Left ventricle myocardium superior (tissue), 1 donor: ENCODE results near the gene HIBCH. TPM values are rescaled to one million over a fixed set of nuclear protein-coding genes. Genes with fewer than 3 reads are reported as not detected.

Experiments
- ATAC-seq: fragments of 200-7000 bp; cut with Tn5 transposase; one replicate; pipeline ENCODE4 v1.9.1; 2020; ENCODE audit warnings: mild to moderate bottlenecking, moderate library complexity
- DNase-seq: peaks from one replicate; pipeline ENCODE4 v3.0.0-alpha.2; 2020
- intact Hi-C: fragments of 100-400 bp; cut with micrococcal nuclease; formaldehyde crosslinking; loops from one replicate; pipeline ENCODE4 v1.11.0; 2022
- total RNA-seq: library from RNA; stranded (reverse); fragmentation: NEBNext Ultra II Directional; extraction: Animal tissue kit (Norgen Biotek cat#: 25700); gene quantifications from one replicate; pipeline ENCODE4 v1.2.1, GENCODE V29; 2021
- donor health status: DM: no; HTN: yes; CAD: no; lungs with severe emphysema.

Gene HIBCH
- total RNA-seq, 1 donor from 2014 or later = 24.2 TPM

- ATAC-seq = no peak
- intact Hi-C loops = no loop called here
- DNase-seq = no peak
These were observed 109.2 kb downstream of the HIBCH start for GRCh38 chr2:190210471-190210870.

DNA sequence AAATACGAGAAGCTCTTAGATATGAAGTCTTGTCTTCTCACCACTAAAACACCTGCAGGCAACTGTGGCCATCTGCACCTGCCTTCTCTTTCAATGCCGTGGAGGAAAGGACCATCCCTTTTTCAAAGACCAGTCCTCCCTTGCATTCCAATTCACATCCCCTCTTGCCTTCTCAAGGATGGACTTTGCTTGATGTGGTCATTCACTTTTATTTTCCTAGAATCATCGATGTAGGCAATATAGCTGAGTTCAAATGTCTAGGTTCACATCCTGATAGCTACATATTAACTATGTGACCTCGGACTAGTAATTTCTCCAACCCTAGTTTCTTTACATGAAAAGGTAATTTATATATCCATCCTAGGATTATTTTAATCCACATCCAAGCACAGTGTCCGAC, 110.1 kb downstream of the HIBCH start:
- ATAC-seq = no peak
- DNase-seq = no peak
- intact Hi-C loops = no loop called here

- DNase-seq = no peak
- intact Hi-C loops = no loop called here
- ATAC-seq = no peak
These were observed 111.7 kb downstream of the HIBCH start for GRCh38 chr2:190207930-190208329.

- DNase-seq = no peak
- ATAC-seq = peak; percentile 65
- intact Hi-C loops = no loop called here
These were observed 114.0 kb downstream of the HIBCH start for GRCh38 chr2:190205657-190206056.

- intact Hi-C loops = no loop called here
- no peak for ATAC-seq
- no peak for DNase-seq
These were observed 117.0 kb downstream of the HIBCH start for GRCh38 chr2:190202604-190203003.

GRCh38 chr2:190202018-190202417, 117.6 kb downstream of the HIBCH start:
- ATAC-seq (no peak), DNase-seq (no peak)
- intact Hi-C loops = no loop called here

DNA sequence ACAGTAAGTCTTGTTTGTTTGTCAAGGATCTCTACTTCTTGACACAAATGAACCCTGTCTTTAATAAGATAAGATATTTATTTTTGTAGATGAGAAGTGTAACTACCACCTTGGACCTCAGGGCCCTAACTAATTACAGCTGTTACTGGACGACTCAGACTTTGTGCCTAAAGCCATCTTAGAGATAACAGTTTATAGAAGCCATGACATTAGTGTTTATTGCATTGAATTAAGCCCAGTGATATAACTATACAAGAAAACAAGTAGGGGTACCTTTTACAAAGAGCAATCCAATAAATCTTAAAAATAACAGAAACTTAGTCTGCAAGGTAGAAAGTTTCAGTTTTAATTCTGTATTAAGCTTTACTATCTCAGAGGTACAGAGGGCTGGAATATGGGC, 119.0 kb downstream of the HIBCH start:
- no peak for DNase-seq
- intact Hi-C loops = no loop called here
- ATAC-seq = no peak

DNA sequence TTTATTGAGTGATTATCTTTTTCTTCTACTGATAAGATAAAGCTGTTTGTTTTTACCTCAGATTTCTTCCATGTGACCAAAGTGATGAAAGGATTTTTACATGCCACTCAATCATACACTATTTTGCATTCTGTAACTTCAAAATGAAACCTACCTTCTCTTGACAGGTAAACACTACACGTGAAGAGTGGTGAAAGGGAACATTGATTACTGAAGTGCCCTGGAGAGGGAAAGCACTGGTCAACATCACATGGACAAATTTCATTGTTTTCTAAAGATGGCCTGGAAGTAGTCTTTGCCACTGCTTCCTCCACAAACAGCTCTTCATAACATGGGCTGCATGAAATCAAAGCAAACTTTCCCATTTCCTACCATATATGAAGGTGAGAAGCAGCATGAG, 120.1 kb downstream of the HIBCH start:
- ATAC-seq (peak; percentile 71), DNase-seq (no peak)
- intact Hi-C loops = no loop called here

- DNase-seq = no peak
- intact Hi-C loops = no loop called here
- ATAC-seq = peak; percentile 81
These were observed 120.5 kb downstream of the HIBCH start for GRCh38 chr2:190199109-190199508.

DNA sequence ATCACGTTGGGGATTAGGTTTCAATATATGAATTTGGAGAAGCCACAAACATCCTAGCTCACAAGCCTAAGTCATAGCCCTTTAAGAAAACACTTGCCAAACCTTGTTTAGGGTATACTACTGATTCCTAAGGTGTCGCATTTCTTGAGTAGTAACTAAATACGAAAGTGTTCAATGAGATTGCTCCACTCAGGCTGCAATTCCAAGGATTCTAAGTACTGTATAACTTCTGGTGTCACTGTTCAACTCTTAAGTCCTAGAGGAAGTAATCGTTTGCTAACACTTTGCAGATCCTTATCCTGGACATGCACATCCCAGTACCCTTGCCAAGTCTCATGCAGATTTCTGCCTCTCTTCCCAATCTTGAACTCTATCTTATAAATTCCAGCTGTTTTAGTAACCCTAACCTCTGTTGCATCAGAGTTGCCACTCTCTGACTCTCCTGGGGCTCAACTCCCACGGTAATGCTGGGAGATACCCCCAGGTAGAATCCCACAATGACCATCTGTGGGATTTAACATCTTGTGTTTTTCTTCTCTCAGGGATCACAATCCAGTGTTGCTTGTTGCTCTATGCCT, 122.4 kb downstream of the HIBCH start:
- intact Hi-C loops = no loop called here
- no peak for ATAC-seq
- no peak for DNase-seq

GRCh38 chr2:190190507-190191162, 129.0 kb downstream of the HIBCH start:
- intact Hi-C loops = no loop called here
- ATAC-seq (no peak), DNase-seq (no peak)

DNA sequence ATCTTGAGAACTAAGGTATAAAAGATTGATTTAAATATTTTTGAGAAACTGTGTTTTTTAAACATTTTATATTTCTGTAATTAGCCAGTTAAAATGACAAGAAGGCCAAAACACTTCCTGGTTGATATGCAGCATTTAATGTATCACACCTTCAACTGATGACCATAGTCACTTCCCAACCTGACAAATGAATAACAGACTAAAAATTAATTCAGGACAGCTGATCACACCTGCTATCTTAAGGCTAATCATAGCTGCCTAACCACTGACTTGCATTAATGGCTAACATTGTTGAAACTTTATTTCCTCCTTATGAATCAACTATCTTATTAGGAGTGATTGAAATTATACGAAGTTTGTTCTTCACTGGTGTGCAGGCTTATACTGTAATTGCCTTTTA, 131.3 kb downstream of the HIBCH start:
- ATAC-seq (no peak), DNase-seq (no peak)
- intact Hi-C loops = no loop called here

GRCh38 chr2:190186238-190186637, 133.4 kb downstream of the HIBCH start:
- intact Hi-C loops = no loop called here
- no peak for DNase-seq
- ATAC-seq = peak; percentile 34

GRCh38 chr2:190185380-190185779, 134.2 kb downstream of the HIBCH start:
- intact Hi-C loops = no loop called here
- ATAC-seq (no peak), DNase-seq (no peak)

DNA sequence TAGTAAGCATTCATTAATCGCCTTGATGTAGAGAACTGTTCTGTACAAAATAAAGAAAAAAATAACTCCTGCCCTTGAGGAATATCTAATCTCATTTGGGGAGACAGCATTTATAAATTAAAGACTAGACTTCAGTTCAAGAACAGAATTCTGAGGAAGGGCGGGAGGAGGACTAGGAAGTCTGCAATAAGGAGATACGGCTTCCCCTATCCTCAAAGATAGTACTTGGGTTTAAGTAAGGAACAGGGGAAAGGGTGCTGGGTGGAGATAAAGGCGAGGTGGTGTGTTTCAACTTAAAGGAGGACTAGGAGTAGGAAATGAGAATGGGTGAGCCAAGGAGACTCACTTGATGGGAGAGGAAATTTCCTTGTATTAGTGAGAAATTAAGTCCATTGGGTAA, 135.2 kb downstream of the HIBCH start:
- intact Hi-C loops = no loop called here
- DNase-seq (no peak), ATAC-seq (no peak)

DNA sequence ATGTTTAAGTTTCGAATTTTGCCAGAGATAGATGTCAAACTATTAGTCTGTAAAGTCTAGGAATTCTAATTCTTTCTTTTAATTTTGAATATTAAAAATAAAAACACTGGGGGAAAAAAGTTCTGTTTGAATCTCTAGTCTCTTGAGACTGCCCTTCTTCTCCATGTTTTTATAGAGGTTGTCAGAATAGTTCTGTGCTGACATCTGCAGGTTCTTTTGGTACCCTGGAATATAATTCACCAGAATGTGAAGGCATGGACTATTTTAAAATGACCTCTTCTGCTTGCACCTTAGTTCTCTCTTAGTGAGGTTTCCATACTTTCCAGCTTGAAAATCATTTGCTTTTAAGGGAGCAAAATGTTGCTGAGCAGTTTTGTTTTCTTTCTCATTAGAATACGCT, 136.1 kb downstream of the HIBCH start:
- ATAC-seq = no peak
- no peak for DNase-seq
- intact Hi-C loops = no loop called here

- DNase-seq (no peak), ATAC-seq (no peak)
- intact Hi-C loops = no loop called here
These were observed 137.5 kb downstream of the HIBCH start for GRCh38 chr2:190182071-190182524.

GRCh38 chr2:190181123-190181669, 138.4 kb downstream of the HIBCH start:
- intact Hi-C loops = no loop called here
- ATAC-seq = no peak

GRCh38 chr2:190180313-190181122, 139.1 kb downstream of the HIBCH start:
- intact Hi-C loops = no loop called here
- DNase-seq (peak; percentile 87), ATAC-seq (peak; percentile 92)

More at GRCh38 chr2:190181123-190181669, 138.4 kb downstream of the HIBCH start:
- DNase-seq = no peak

DNA sequence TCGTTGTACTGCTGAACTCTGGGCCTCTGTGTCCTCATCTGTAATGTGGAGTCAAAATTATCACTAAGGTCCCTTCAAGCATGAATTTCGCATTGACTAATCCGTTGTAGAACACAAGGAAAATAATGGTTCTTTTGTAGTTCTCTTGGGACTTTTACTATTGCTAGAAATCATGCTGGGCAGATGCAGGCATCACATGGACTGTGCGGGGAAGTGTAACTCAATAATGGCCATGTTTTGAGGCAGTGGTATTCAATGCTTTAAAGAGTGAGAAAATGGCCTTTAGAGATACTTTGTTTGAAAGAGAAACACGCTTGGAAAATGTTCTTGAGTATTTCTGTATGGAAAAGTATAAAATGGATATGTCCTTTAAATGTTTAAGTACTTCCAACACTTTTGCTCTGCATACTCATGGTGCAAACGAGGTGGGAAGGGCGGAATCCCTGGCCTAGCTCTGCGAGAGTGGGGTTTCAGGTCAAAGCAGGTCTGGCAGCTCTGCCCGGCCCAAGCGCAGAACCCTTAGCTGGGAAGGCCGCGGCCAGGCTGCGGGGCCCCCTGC, 139.8 kb downstream of the HIBCH start:
- ATAC-seq (no peak), DNase-seq (no peak)
- intact Hi-C loops = no loop called here
